Esophagus squamous epithelium (tissue), 4 donors: ENCODE measurements around the gene PLEKHH1.

Experiments
- POLR2A ChIP-seq, 4 donors: fragments of 450-650 bp; IDR thresholded peaks; one replicate each; pipeline ENCODE4 v1.6.1; 2017; ENCODE audit warnings: antibody characterized with exemption in 4 of 4, mild to moderate bottlenecking in 4 of 4, moderate library complexity in 3 of 4
- TF ChIP-seq, protein P1 (sequence below), 6 experiments: fragments of 450-650 bp in 4 of 6; fragments of 200-600 bp in 2 of 6; sonication (generic) in 2 of 6; IDR thresholded peaks; one replicate each; pipeline ENCODE4 v1.5.1; 2016 to 2019; ENCODE audit warnings: antibody characterized with exemption in 6 of 6, mild to moderate bottlenecking in 4 of 6, moderate library complexity in 4 of 6

GRCh38 chr14:67513631-67514108 is 19.4 kb upstream of the PLEKHH1 start:
- TF ChIP-seq, protein P1, sequence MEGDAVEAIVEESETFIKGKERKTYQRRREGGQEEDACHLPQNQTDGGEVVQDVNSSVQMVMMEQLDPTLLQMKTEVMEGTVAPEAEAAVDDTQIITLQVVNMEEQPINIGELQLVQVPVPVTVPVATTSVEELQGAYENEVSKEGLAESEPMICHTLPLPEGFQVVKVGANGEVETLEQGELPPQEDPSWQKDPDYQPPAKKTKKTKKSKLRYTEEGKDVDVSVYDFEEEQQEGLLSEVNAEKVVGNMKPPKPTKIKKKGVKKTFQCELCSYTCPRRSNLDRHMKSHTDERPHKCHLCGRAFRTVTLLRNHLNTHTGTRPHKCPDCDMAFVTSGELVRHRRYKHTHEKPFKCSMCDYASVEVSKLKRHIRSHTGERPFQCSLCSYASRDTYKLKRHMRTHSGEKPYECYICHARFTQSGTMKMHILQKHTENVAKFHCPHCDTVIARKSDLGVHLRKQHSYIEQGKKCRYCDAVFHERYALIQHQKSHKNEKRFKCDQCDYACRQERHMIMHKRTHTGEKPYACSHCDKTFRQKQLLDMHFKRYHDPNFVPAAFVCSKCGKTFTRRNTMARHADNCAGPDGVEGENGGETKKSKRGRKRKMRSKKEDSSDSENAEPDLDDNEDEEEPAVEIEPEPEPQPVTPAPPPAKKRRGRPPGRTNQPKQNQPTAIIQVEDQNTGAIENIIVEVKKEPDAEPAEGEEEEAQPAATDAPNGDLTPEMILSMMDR (IDR thresholded peaks at IDR 0.05): no peak
- TF ChIP-seq POLR2A (IDR thresholded peaks at IDR 0.05): no peak
